Stimulated activated CD4-positive, alpha-beta T cell treated with anti-CD3 and anti-CD28 coated beads, Interleukin-15, amount 100 ng/mL, for 24 hours (primary cell): ENCODE data around the gene GRIK5.
"Not testable (repeated sequence)": the region's sequence is repeated elsewhere in the genome, so short reads cannot be mapped to it uniquely, and the experiment has no call there.

Experiments used
- DNase-seq: peaks from one replicate; pipeline ENCODE4 v3.0.0-alpha.2; 2020

The GRIK5 gene

GRCh38 chr19:42042455-42043170 is 27.4 kb downstream of the GRIK5 start:
- DNase-seq = no peak

GRCh38 chr19:42040491-42040890 is 29.5 kb downstream of the GRIK5 start:
- DNase-seq = not testable (repeated sequence)

GRCh38 chr19:42040031-42040430 is 30.0 kb downstream of the GRIK5 start:
- DNase-seq = no peak

- DNase-seq = no peak
These were observed 31.3 kb downstream of the GRIK5 start for GRCh38 chr19:42038666-42039065.

- no peak for DNase-seq
These were observed 32.4 kb downstream of the GRIK5 start for GRCh38 chr19:42037649-42038048.

- peak; percentile 74 for DNase-seq
These were observed 35.2 kb downstream of the GRIK5 start for GRCh38 chr19:42034640-42035391.

GRCh38 chr19:42033413-42033812 is 36.6 kb downstream of the GRIK5 start:
- DNase-seq = no peak

GRCh38 chr19:42032431-42032830 is 37.6 kb downstream of the GRIK5 start:
- no peak for DNase-seq

GRCh38 chr19:42030645-42031440 is 39.2 kb downstream of the GRIK5 start:
- no peak for DNase-seq

GRCh38 chr19:42028304-42029216 is 41.4 kb downstream of the GRIK5 start:
- peak; percentile 48 for DNase-seq

- DNase-seq = no peak
These were observed 45.3 kb downstream of the GRIK5 start for GRCh38 chr19:42024622-42025111.

GRCh38 chr19:42023943-42024260 is 46.1 kb downstream of the GRIK5 start:
- no peak for DNase-seq

- peak; percentile 33 for DNase-seq
These were observed 46.7 kb downstream of the GRIK5 start for GRCh38 chr19:42023121-42023942.

- DNase-seq = no peak
These were observed 47.4 kb downstream of the GRIK5 start for GRCh38 chr19:42022616-42023015.

- no peak for DNase-seq
These were observed 48.8 kb downstream of the GRIK5 start for GRCh38 chr19:42021185-42021584.

- no peak for DNase-seq
These were observed 51.4 kb downstream of the GRIK5 start for GRCh38 chr19:42018503-42019193.

GRCh38 chr19:42017040-42017439 is 53.0 kb downstream of the GRIK5 start:
- no peak for DNase-seq

GRCh38 chr19:42012747-42013146 is 57.3 kb downstream of the GRIK5 start:
- DNase-seq = not testable (repeated sequence)

GRCh38 chr19:42010245-42011126 is 59.5 kb downstream of the GRIK5 start:
- no peak for DNase-seq

- no peak for DNase-seq
These were observed 63.4 kb downstream of the GRIK5 start for GRCh38 chr19:42006569-42006968.
